ENCODE results near the gene ITGA2.
A peak's percentile ranks its signal among the peaks of the same experiment; 100 is the strongest.

The ITGA2 gene

GRCh38 chr5:52987711-52988331 lies 1.3 kb upstream of the ITGA2 start:
- DNase-seq (ENCODE audit: low spot score) = no peak
- in situ Hi-C loops (cut with MboI; ENCODE audit: low pct_unique_long_range_greater_than_20kb, low sequenced_read_pairs, unreplicated experiment) = no loop called here
- no peak for TF ChIP-seq CTCF (IDR thresholded peaks at IDR 0.05; ENCODE audit: extremely low read depth, insufficient read depth, missing control alignments)

- in situ Hi-C loops (cut with MboI; ENCODE audit: low pct_unique_long_range_greater_than_20kb, low sequenced_read_pairs, unreplicated experiment) = no loop called here
- no peak for DNase-seq (ENCODE audit: low spot score)
- TF ChIP-seq CTCF (IDR thresholded peaks at IDR 0.05; ENCODE audit: extremely low read depth, insufficient read depth, missing control alignments) = no peak
These were observed 672 bp upstream of the ITGA2 start for GRCh38 chr5:52988335-52989024.

- peak; percentile 47 for TF ChIP-seq CTCF (IDR thresholded peaks at IDR 0.05; ENCODE audit: extremely low read depth, insufficient read depth, missing control alignments)
- DNase-seq (ENCODE audit: low spot score) = peak; percentile 42
- in situ Hi-C loops (cut with MboI; ENCODE audit: low pct_unique_long_range_greater_than_20kb, low sequenced_read_pairs, unreplicated experiment) = no loop called here
These were observed 802 bp downstream of the ITGA2 start for GRCh38 chr5:52989781-52990527.

GRCh38 chr5:52990528-52990925 lies 1.4 kb downstream of the ITGA2 start:
- in situ Hi-C loops (cut with MboI; ENCODE audit: low pct_unique_long_range_greater_than_20kb, low sequenced_read_pairs, unreplicated experiment) = no loop called here
- no peak for DNase-seq (ENCODE audit: low spot score)
- TF ChIP-seq CTCF (IDR thresholded peaks at IDR 0.05; ENCODE audit: extremely low read depth, insufficient read depth, missing control alignments) = no peak

- no peak for DNase-seq (ENCODE audit: low spot score)
- no peak for TF ChIP-seq CTCF (IDR thresholded peaks at IDR 0.05; ENCODE audit: extremely low read depth, insufficient read depth, missing control alignments)
- in situ Hi-C loops (cut with MboI; ENCODE audit: low pct_unique_long_range_greater_than_20kb, low sequenced_read_pairs, unreplicated experiment) = no loop called here
These were observed 4.2 kb downstream of the ITGA2 start for GRCh38 chr5:52993367-52993766.

GRCh38 chr5:52994266-52994665 lies 5.1 kb downstream of the ITGA2 start:
- in situ Hi-C loops (cut with MboI; ENCODE audit: low pct_unique_long_range_greater_than_20kb, low sequenced_read_pairs, unreplicated experiment) = no loop called here
- DNase-seq (ENCODE audit: low spot score) = no peak
- TF ChIP-seq CTCF (IDR thresholded peaks at IDR 0.05; ENCODE audit: extremely low read depth, insufficient read depth, missing control alignments) = no peak

Data from GM13977 (cell line).